ENCODE data around the gene HES7. TPM values are rescaled to one million over a fixed set of nuclear protein-coding genes. Genes with fewer than 3 reads are reported as not detected.
A peak's percentile ranks its signal among the peaks of the same experiment; 100 is the strongest.

HES7 gene
- total and polyA plus RNA-seq, 9 of the 15 experiments (the other 6 are each of a cell fraction or from before 2014, with no cell fraction given): 0.03 to 1.7 (median 0.14) TPM; not detected in 1

GRCh38 chr17:8119581-8120519 lies 4.1 kb downstream of the HES7 start (continued):
- no peak for TF ChIP-seq ZNF217 (CRISPR knock-in tag; IDR thresholded peaks at IDR 0.05)
- TF ChIP-seq FOXM1 (IDR thresholded peaks at IDR 0.05; ENCODE audit: low read depth): no peak
- peak; percentile 28; the same call in 1 of the 2 replicates for TF ChIP-seq FOXM1 (CRISPR knock-in tag; IDR thresholded peaks at IDR 0.05; ENCODE audit: low read depth)
- TF ChIP-seq RB1 (IDR thresholded peaks at IDR 0.05; ENCODE audit: low read depth): peak; percentile 29
- TF ChIP-seq CHD1 (IDR thresholded peaks at IDR 0.05; ENCODE audit: low read length): peak; percentile 19
- TF ChIP-seq KLF16 (IDR thresholded peaks at IDR 0.05): no peak
- TF ChIP-seq JUND (IDR thresholded peaks at IDR 0.05; ENCODE audit: borderline replicate concordance, low read depth, low read length): peak; percentile 63
- no peak; the same call in 2 of the 3 replicates for TF ChIP-seq JUND (tag; IDR thresholded peaks at IDR 0.05; ENCODE audit: borderline replicate concordance, low read depth, low read length)
- TF ChIP-seq BDP1 (IDR thresholded peaks at IDR 0.05; ENCODE audit: insufficient read depth, insufficient read length): peak; percentile 56
- TF ChIP-seq ZNF197 (CRISPR knock-in tag; IDR thresholded peaks at IDR 0.05; ENCODE audit: low read depth): 0 out of 2 replicates have a peak, but pooled peaks have one; percentile 58
- peak in 1 of 2 experiments; percentile 63; a peak in 2 of 4 replicates for TF ChIP-seq CSDE1 (IDR thresholded peaks at IDR 0.05)
- peak; percentile 59; the same call in 1 of the 2 replicates for TF ChIP-seq PKNOX1 (IDR thresholded peaks at IDR 0.05)
- peak; percentile 23; the same call in 1 of the 2 replicates for TF ChIP-seq CREB1 (IDR thresholded peaks at IDR 0.05)
- no peak for TF ChIP-seq CREB1 (CRISPR knock-in tag; IDR thresholded peaks at IDR 0.05)
- TF ChIP-seq RFX5 (IDR thresholded peaks at IDR 0.05; ENCODE audit: low read depth, low read length): peak; percentile 68; the same call in 1 of the 2 replicates
- TF ChIP-seq TEAD4 (IDR thresholded peaks at IDR 0.05; ENCODE audit: low read length): peak; percentile 80
- no peak for TF ChIP-seq TEAD4 (CRISPR knock-in tag; IDR thresholded peaks at IDR 0.05; ENCODE audit: borderline replicate concordance)
- 0 out of 2 replicates have a peak, but pooled peaks have one; percentile 62 for TF ChIP-seq ARID3A (IDR thresholded peaks at IDR 0.05; ENCODE audit: borderline replicate concordance, low read depth, low read length)
- TF ChIP-seq ZNF445 (CRISPR knock-in tag; IDR thresholded peaks at IDR 0.05; ENCODE audit: low read depth): no peak
- TF ChIP-seq XRCC3 (IDR thresholded peaks at IDR 0.05): no peak
- peak; percentile 63 for TF ChIP-seq ZBTB5 (IDR thresholded peaks at IDR 0.05)
- TF ChIP-seq ZNF766 (CRISPR knock-in tag; conservative IDR thresholded peaks at IDR 0.05): 0 out of 2 replicates have a peak, but pooled peaks have one; percentile 13
- TF ChIP-seq U2AF1 (optimal IDR thresholded peaks at IDR 0.05; ENCODE audit: low read depth, low read length): peak; percentile 78

All from K562 (cell line).